ENCODE data around the gene HELQ. TPM values are rescaled to one million over a fixed set of nuclear protein-coding genes. Genes with fewer than 3 reads are reported as not detected.

HELQ gene
- total RNA-seq, 2 experiments from 2014 or later, result 11.4 to 11.9 TPM

- H3K36me3 Mint-ChIP-seq, result peaks cover 2% of the 10 kb centered on the region
- H3K27ac Mint-ChIP-seq, result no peak overlapping the region
These were observed 63.1 kb downstream of the HELQ start for GRCh38 chr4:83392562-83392961.

GRCh38 chr4:83390944-83391343 is 64.7 kb downstream of the HELQ start:
- H3K36me3 Mint-ChIP-seq, result no peaks in the 10 kb centered on the region
- H3K27me3 Mint-ChIP-seq, result no peaks in the 10 kb centered on the region
- DNase-seq, result no peak
- peaks cover 11% of the 10 kb centered on the region for H3K4me1 Mint-ChIP-seq
- no peaks in the 10 kb centered on the region for H3K9me3 Mint-ChIP-seq
- H3K4me3 Mint-ChIP-seq, result no peak overlapping the region
- H3K27ac Mint-ChIP-seq, result no peak overlapping the region

More at GRCh38 chr4:83392562-83392961, 63.1 kb downstream of the HELQ start:
- DNase-seq, result no peak
- Mint-ChIP-seq H3K4me3 (no peak overlapping the region), H3K27me3 (no peaks in the 10 kb centered on the region), H3K4me1 (peaks cover 11% of the 10 kb centered on the region), H3K9me3 (no peaks in the 10 kb centered on the region)

GRCh38 chr4:83389756-83390505 is 65.7 kb downstream of the HELQ start:
- H3K9me3 Mint-ChIP-seq, result no peaks in the 10 kb centered on the region
- no peaks in the 10 kb centered on the region for H3K36me3 Mint-ChIP-seq
- no peak overlapping the region for H3K27ac Mint-ChIP-seq
- DNase-seq, result no peak
- H3K4me1 Mint-ChIP-seq, result peaks cover 13% of the 10 kb centered on the region
- H3K27me3 Mint-ChIP-seq, result no peaks in the 10 kb centered on the region
- H3K4me3 Mint-ChIP-seq, result no peak overlapping the region

- DNase-seq, result no peak
- no peaks in the 10 kb centered on the region for H3K27me3 Mint-ChIP-seq
- H3K4me1 Mint-ChIP-seq, result peaks cover 13% of the 10 kb centered on the region
- H3K9me3 Mint-ChIP-seq, result no peaks in the 10 kb centered on the region
- H3K4me3 Mint-ChIP-seq, result no peak overlapping the region
- H3K36me3 Mint-ChIP-seq, result no peaks in the 10 kb centered on the region
- H3K27ac Mint-ChIP-seq, result no peak overlapping the region
These were observed 66.4 kb downstream of the HELQ start for GRCh38 chr4:83389037-83389720.

GRCh38 chr4:83388313-83388676 is 67.3 kb downstream of the HELQ start:
- H3K4me1 Mint-ChIP-seq, result peaks cover 13% of the 10 kb centered on the region
- H3K9me3 Mint-ChIP-seq, result no peaks in the 10 kb centered on the region
- H3K4me3 Mint-ChIP-seq, result no peak overlapping the region
- no peaks in the 10 kb centered on the region for H3K27me3 Mint-ChIP-seq
- H3K27ac Mint-ChIP-seq, result peak overlapping the region; percentile 31
- peak; percentile 23 for DNase-seq
- no peaks in the 10 kb centered on the region for H3K36me3 Mint-ChIP-seq

- Mint-ChIP-seq H3K36me3 (no peaks in the 10 kb centered on the region), H3K27me3 (no peaks in the 10 kb centered on the region), H3K9me3 (no peaks in the 10 kb centered on the region), H3K4me1 (peaks cover 13% of the 10 kb centered on the region), H3K4me3 (no peak overlapping the region), H3K27ac (peak overlapping the region; percentile 31)
- DNase-seq, result no peak
These were observed 67.9 kb downstream of the HELQ start for GRCh38 chr4:83387476-83388312.

- H3K27ac Mint-ChIP-seq, result no peak overlapping the region
- no peaks in the 10 kb centered on the region for H3K27me3 Mint-ChIP-seq
- no peak for DNase-seq
- H3K4me3 Mint-ChIP-seq, result no peak overlapping the region
- peaks cover 13% of the 10 kb centered on the region for H3K4me1 Mint-ChIP-seq
- no peaks in the 10 kb centered on the region for H3K9me3 Mint-ChIP-seq
- H3K36me3 Mint-ChIP-seq, result no peaks in the 10 kb centered on the region
These were observed 68.6 kb downstream of the HELQ start for GRCh38 chr4:83387012-83387411.

GRCh38 chr4:83382850-83383249 is 72.8 kb downstream of the HELQ start:
- Mint-ChIP-seq H3K4me1 (peaks cover 1% of the 10 kb centered on the region), H3K4me3 (no peak overlapping the region), H3K27ac (no peak overlapping the region), H3K27me3 (no peaks in the 10 kb centered on the region), H3K9me3 (peaks cover 14% of the 10 kb centered on the region), H3K36me3 (peaks cover 6% of the 10 kb centered on the region)
- no peak for DNase-seq

GRCh38 chr4:83381173-83381572 is 74.5 kb downstream of the HELQ start:
- peaks cover 1% of the 10 kb centered on the region for H3K4me1 Mint-ChIP-seq
- H3K27me3 Mint-ChIP-seq, result no peaks in the 10 kb centered on the region
- DNase-seq, result no peak
- no peak overlapping the region for H3K27ac Mint-ChIP-seq
- peaks cover 7% of the 10 kb centered on the region for H3K36me3 Mint-ChIP-seq
- peaks cover 21% of the 10 kb centered on the region for H3K9me3 Mint-ChIP-seq
- no peak overlapping the region for H3K4me3 Mint-ChIP-seq

GRCh38 chr4:83378419-83378818 is 77.2 kb downstream of the HELQ start:
- DNase-seq, result no peak
- Mint-ChIP-seq H3K27ac (no peak overlapping the region), H3K36me3 (peaks cover 7% of the 10 kb centered on the region), H3K27me3 (no peaks in the 10 kb centered on the region), H3K4me3 (no peak overlapping the region), H3K4me1 (no peaks in the 10 kb centered on the region), H3K9me3 (peaks cover 21% of the 10 kb centered on the region)

GRCh38 chr4:83372931-83373330 is 82.7 kb downstream of the HELQ start:
- peaks cover 1% of the 10 kb centered on the region for H3K36me3 Mint-ChIP-seq
- H3K4me3 Mint-ChIP-seq, result no peak overlapping the region
- H3K4me1 Mint-ChIP-seq, result peaks cover 4% of the 10 kb centered on the region
- H3K27me3 Mint-ChIP-seq, result no peaks in the 10 kb centered on the region
- H3K27ac Mint-ChIP-seq, result no peak overlapping the region
- DNase-seq, result no peak
- peaks cover 8% of the 10 kb centered on the region for H3K9me3 Mint-ChIP-seq

- H3K27ac Mint-ChIP-seq, result no peak overlapping the region
- no peaks in the 10 kb centered on the region for H3K36me3 Mint-ChIP-seq
- H3K27me3 Mint-ChIP-seq, result no peaks in the 10 kb centered on the region
- no peak overlapping the region for H3K4me3 Mint-ChIP-seq
- DNase-seq, result no peak
- H3K4me1 Mint-ChIP-seq, result peaks cover 4% of the 10 kb centered on the region
- peaks cover under 1% of the 10 kb centered on the region for H3K9me3 Mint-ChIP-seq
These were observed 83.7 kb downstream of the HELQ start for GRCh38 chr4:83371936-83372335.

GRCh38 chr4:83371235-83371634 is 84.4 kb downstream of the HELQ start:
- no peak for DNase-seq
- Mint-ChIP-seq H3K4me3 (no peak overlapping the region), H3K27ac (no peak overlapping the region), H3K4me1 (peaks cover 7% of the 10 kb centered on the region), H3K36me3 (no peaks in the 10 kb centered on the region), H3K9me3 (no peaks in the 10 kb centered on the region), H3K27me3 (no peaks in the 10 kb centered on the region)

GRCh38 chr4:83370640-83370906 is 85.0 kb downstream of the HELQ start:
- DNase-seq, result no peak
- H3K36me3 Mint-ChIP-seq, result no peaks in the 10 kb centered on the region
- no peak overlapping the region for H3K27ac Mint-ChIP-seq
- no peaks in the 10 kb centered on the region for H3K27me3 Mint-ChIP-seq
- peaks cover 7% of the 10 kb centered on the region for H3K4me1 Mint-ChIP-seq
- no peak overlapping the region for H3K4me3 Mint-ChIP-seq
- no peaks in the 10 kb centered on the region for H3K9me3 Mint-ChIP-seq

- peaks cover 7% of the 10 kb centered on the region for H3K4me1 Mint-ChIP-seq
- H3K4me3 Mint-ChIP-seq, result no peak overlapping the region
- no peaks in the 10 kb centered on the region for H3K9me3 Mint-ChIP-seq
- H3K27me3 Mint-ChIP-seq, result no peaks in the 10 kb centered on the region
- no peak for DNase-seq
- H3K27ac Mint-ChIP-seq, result no peak overlapping the region
- no peaks in the 10 kb centered on the region for H3K36me3 Mint-ChIP-seq
These were observed 85.6 kb downstream of the HELQ start for GRCh38 chr4:83369831-83370639.
